ENCODE measurements around the gene ADCY4. TPM values are rescaled to one million over a fixed set of nuclear protein-coding genes. Genes with fewer than 3 reads are reported as not detected.

The ADCY4 gene
- total and polyA plus RNA-seq, 2 donors (not counting 1 experiment from before 2014, with no cell fraction given), result 2.3 to 7.8 TPM

DNA sequence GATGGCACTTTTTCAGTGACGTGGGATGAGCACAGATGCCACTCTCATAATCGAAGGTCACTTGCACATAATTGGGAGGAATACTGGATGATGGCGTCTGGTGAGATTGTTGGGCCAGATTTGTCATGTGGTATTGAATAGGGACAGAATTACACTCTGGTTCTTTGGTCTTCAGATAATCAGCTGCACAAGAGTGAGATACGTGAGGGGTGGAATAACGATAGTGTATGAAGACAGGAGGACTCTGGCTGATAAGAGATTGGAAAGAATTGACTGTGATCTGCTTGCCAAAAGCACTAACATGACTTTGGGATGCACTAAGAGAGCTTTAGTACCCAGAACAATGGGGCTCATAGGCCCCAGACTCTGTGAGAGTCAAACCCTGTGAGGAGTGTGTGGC lies 56.4 kb downstream of the ADCY4 start:
- H3K79me2 ChIP-seq (ENCODE audit: control insufficient read depth, insufficient read depth, low read length), result peaks cover 35% of the 10 kb centered on the region
- H4K20me1 ChIP-seq (ENCODE audit: control insufficient read depth, insufficient read depth, low read length, poor library complexity, severe bottlenecking), result no peaks in the 10 kb centered on the region
- peaks cover 76% of the 10 kb centered on the region for H3K4me1 Mint-ChIP-seq
- H3K4me3 Mint-ChIP-seq, result peak overlapping the region; percentile 33
- H3K27me3 Mint-ChIP-seq, result no peaks in the 10 kb centered on the region
- H3K27ac Mint-ChIP-seq, result peak overlapping the region; percentile 93
- no peaks in the 10 kb centered on the region for H3K36me3 ChIP-seq (replicated peaks in 1 of 2; ENCODE audit: control extremely low read depth in 1 of 2, control insufficient read depth in 1 of 2, extremely low read depth in 1 of 2, insufficient read depth in 2 of 2, low read length in 1 of 2)
- intact Hi-C loops (cut with micrococcal nuclease), result loop anchor here (2.0 to 10.0 kb wide), 2 partner anchors 36 to 134 kb away; partner anchors contain the start of genes EMC9, PSME2, RNF31 and TINF2
- no peak for ATAC-seq (ENCODE audit: low read depth)
- H3K27me3 ChIP-seq (replicated peaks in 1 of 4; ENCODE audit: control extremely low read depth in 1 of 4, control insufficient read depth in 3 of 4, insufficient read depth in 4 of 4, low read length in 3 of 4), result no peaks in the 10 kb centered on the region
- H3K4me1 ChIP-seq (ENCODE audit: control insufficient read depth in 2 of 2, insufficient read depth in 2 of 2, low read length in 2 of 2), result peaks cover 50 to 71% of the 10 kb centered on the region in 2 donors
- no peak for DNase-seq
- H3K4me2 ChIP-seq (replicated peaks; ENCODE audit: low read depth, low read length, poor library complexity, severe bottlenecking), result peak overlapping the region; percentile 50
- TF ChIP-seq, protein P1, sequence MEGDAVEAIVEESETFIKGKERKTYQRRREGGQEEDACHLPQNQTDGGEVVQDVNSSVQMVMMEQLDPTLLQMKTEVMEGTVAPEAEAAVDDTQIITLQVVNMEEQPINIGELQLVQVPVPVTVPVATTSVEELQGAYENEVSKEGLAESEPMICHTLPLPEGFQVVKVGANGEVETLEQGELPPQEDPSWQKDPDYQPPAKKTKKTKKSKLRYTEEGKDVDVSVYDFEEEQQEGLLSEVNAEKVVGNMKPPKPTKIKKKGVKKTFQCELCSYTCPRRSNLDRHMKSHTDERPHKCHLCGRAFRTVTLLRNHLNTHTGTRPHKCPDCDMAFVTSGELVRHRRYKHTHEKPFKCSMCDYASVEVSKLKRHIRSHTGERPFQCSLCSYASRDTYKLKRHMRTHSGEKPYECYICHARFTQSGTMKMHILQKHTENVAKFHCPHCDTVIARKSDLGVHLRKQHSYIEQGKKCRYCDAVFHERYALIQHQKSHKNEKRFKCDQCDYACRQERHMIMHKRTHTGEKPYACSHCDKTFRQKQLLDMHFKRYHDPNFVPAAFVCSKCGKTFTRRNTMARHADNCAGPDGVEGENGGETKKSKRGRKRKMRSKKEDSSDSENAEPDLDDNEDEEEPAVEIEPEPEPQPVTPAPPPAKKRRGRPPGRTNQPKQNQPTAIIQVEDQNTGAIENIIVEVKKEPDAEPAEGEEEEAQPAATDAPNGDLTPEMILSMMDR (IDR thresholded peaks at IDR 0.05), result no peak
- no peak for TF ChIP-seq EZH2 (IDR thresholded peaks at IDR 0.05; ENCODE audit: borderline replicate concordance, insufficient read depth, low read depth, low read length, poor library complexity, severe bottlenecking)
- CTCF ChIA-PET, result interaction anchor here (0.9 to 7.1 kb wide), 6 partner anchors 7 to 36 kb away, joined by 3 to 93 read pairs (median 12); partner anchors contain the start of genes CIDEB, DHRS1, LTB4R2 and NOP9
- peaks cover 0 to 10% (median 0%) of the 10 kb centered on the region in 3 donors for H3K9me3 ChIP-seq (ENCODE audit: control extremely low read depth in 1 of 3, control insufficient read depth in 2 of 3, insufficient read depth in 1 of 3, low read length in 2 of 3)
- no peaks in the 10 kb centered on the region for H3K9me3 Mint-ChIP-seq (ENCODE audit: insufficient read depth)
- H3K27ac ChIP-seq (ENCODE audit: low read length in 2 of 2), result peak overlapping the region; percentile 65 to 80
- peak overlapping the region; percentile 16 for H3K9ac ChIP-seq (ENCODE audit: low read length)
- POLR2A ChIA-PET, result interaction anchor here (1.5 kb wide), 1 partner anchor 36 kb away, joined by 3 read pairs; the partner anchor contains the start of gene TINF2
- WGBS (ENCODE audit: insufficient coverage), result 100% methylated on average over 5 of the region's 5 CpGs
- H2AFZ ChIP-seq (ENCODE audit: insufficient read depth, low read depth, low read length, poor library complexity, severe bottlenecking), result no peak overlapping the region
- H3K4me3 ChIP-seq (ENCODE audit: control extremely low read depth in 1 of 5, extremely low read depth in 1 of 5, insufficient read depth in 1 of 5, low read depth in 2 of 5, low read length in 4 of 5), result peak overlapping the region in 1 of 5 experiments; percentile 21

Data from B cell (primary cell).